ENCODE measurements around the gene MACROD2.

The MACROD2 gene

DNA sequence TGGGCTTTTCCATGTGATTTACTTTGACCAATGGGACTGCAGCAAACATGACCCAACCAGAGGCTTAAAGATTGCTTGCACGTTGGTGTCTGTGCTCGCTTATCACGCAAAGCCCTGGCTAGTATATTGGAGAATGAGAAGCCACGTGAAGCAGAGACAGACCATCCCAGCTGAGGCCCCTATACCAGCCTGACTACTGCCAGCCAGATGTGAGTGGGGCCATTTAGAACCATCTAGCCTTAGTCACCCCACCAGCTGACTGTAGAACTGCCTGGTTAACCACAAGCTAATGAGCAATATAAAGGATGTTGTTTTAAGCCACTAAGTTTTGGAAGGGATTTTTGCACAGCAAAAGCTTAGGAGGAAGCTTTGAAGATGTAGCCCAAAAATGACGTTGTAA is 74.5 kb downstream of the MACROD2 start:
- no peaks in the 10 kb centered on the region for H3K9me3 ChIP-seq (ENCODE audit: insufficient read depth, low read length)
- DNase-seq (ENCODE audit: low read depth, low spot score), result no peak
- no peak overlapping the region for H3K9ac ChIP-seq (ENCODE audit: insufficient read length, low read depth)
- no peaks in the 10 kb centered on the region for H3K27me3 ChIP-seq (ENCODE audit: insufficient read depth, insufficient read length)
- no peak for TF ChIP-seq YY1 (IDR thresholded peaks at IDR 0.05; ENCODE audit: insufficient read depth, insufficient read length)
- TF ChIP-seq ZNF274 (IDR thresholded peaks at IDR 0.05; ENCODE audit: low read depth, low read length), result no peak
- no peak for TF ChIP-seq SUZ12 (IDR thresholded peaks at IDR 0.05; ENCODE audit: extremely low read depth, insufficient read depth, insufficient read length)
- H3K4me1 ChIP-seq (ENCODE audit: insufficient read depth, insufficient read length), result no peaks in the 10 kb centered on the region
- H3K4me3 ChIP-seq (ENCODE audit: insufficient read length, low read depth), result no peak overlapping the region
- H3K36me3 ChIP-seq (ENCODE audit: insufficient read depth, insufficient read length, low read length), result no peaks in the 10 kb centered on the region

- H3K27me3 ChIP-seq (ENCODE audit: insufficient read depth, insufficient read length), result no peaks in the 10 kb centered on the region
- H3K9me3 ChIP-seq (ENCODE audit: insufficient read depth, low read length), result no peaks in the 10 kb centered on the region
- DNase-seq (ENCODE audit: low read depth, low spot score), result no peak
- H3K4me1 ChIP-seq (ENCODE audit: insufficient read depth, insufficient read length), result no peaks in the 10 kb centered on the region
- H3K4me3 ChIP-seq (ENCODE audit: insufficient read length, low read depth), result no peak overlapping the region
- no peak overlapping the region for H3K9ac ChIP-seq (ENCODE audit: insufficient read length, low read depth)
- H3K36me3 ChIP-seq (ENCODE audit: insufficient read depth, insufficient read length, low read length), result no peaks in the 10 kb centered on the region
- no peak for TF ChIP-seq ZNF274 (IDR thresholded peaks at IDR 0.05; ENCODE audit: low read depth, low read length)
- no peak for TF ChIP-seq YY1 (IDR thresholded peaks at IDR 0.05; ENCODE audit: insufficient read depth, insufficient read length)
- no peak for TF ChIP-seq SUZ12 (IDR thresholded peaks at IDR 0.05; ENCODE audit: extremely low read depth, insufficient read depth, insufficient read length)
Measured at GRCh38 chr20:14093652-14094051, 98.3 kb downstream of the MACROD2 start.

DNA sequence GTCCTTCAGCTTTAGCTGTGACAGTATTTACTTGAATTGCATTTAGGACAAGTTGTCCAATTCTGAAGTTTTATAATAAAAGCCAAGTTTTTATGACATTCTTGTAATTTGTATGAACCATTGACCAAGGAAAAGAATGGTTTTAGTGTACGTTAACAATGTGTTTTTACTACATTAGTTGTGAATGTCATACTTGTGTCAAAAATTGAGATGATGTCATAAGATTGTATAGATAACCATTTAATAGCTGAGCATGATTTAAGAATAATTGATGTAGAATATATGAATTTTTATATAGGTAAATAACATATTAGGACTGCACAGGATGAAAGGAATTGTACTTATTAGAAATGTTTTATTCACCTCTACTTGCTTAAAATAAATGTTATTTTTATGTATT is 102.9 kb downstream of the MACROD2 start:
- Histone ChIP-seq H3K36me3 (ENCODE audit: insufficient read depth, insufficient read length, low read length) (no peaks in the 10 kb centered on the region), H3K9me3 (ENCODE audit: insufficient read depth, low read length) (no peaks in the 10 kb centered on the region)

DNA sequence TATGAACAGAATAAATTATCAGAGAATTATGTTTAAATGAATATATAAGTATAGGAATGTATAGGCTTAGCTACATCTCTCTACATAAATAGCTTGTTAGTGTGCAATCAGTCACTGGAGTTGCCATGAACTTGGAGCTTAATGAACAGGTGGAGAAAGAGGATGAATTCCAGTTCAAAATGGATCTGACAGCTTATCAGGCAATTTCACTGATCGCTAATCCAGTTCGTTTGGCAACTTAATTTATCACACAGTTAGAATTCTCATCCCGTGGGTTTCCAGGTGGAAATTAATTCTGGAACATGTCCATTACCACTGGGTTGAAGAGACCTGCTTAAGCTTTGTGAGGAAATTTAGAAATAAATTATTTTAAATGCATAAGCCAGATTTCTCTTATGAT is 118.1 kb downstream of the MACROD2 start:
- H3K36me3 ChIP-seq (ENCODE audit: insufficient read depth, insufficient read length, low read length), result no peaks in the 10 kb centered on the region
- H3K4me1 ChIP-seq (ENCODE audit: insufficient read depth, insufficient read length), result no peaks in the 10 kb centered on the region
- H3K9me3 ChIP-seq (ENCODE audit: insufficient read depth, low read length), result no peaks in the 10 kb centered on the region
- H3K27me3 ChIP-seq (ENCODE audit: insufficient read depth, insufficient read length), result no peaks in the 10 kb centered on the region
- no peak overlapping the region for H3K9ac ChIP-seq (ENCODE audit: insufficient read length, low read depth)
- DNase-seq (ENCODE audit: low read depth, low spot score), result no peak
- TF ChIP-seq YY1 (IDR thresholded peaks at IDR 0.05; ENCODE audit: insufficient read depth, insufficient read length), result no peak
- TF ChIP-seq ZNF274 (IDR thresholded peaks at IDR 0.05; ENCODE audit: low read depth, low read length), result no peak
- no peak for TF ChIP-seq SUZ12 (IDR thresholded peaks at IDR 0.05; ENCODE audit: extremely low read depth, insufficient read depth, insufficient read length)
- no peak overlapping the region for H3K4me3 ChIP-seq (ENCODE audit: insufficient read length, low read depth)

More for the DNA sequence above, 102.9 kb downstream of the MACROD2 start:
- TF ChIP-seq ZNF274 (IDR thresholded peaks at IDR 0.05; ENCODE audit: low read depth, low read length), result no peak
- no peak for TF ChIP-seq YY1 (IDR thresholded peaks at IDR 0.05; ENCODE audit: insufficient read depth, insufficient read length)
- no peak for TF ChIP-seq SUZ12 (IDR thresholded peaks at IDR 0.05; ENCODE audit: extremely low read depth, insufficient read depth, insufficient read length)
- DNase-seq (ENCODE audit: low read depth, low spot score), result no peak
- no peak overlapping the region for H3K9ac ChIP-seq (ENCODE audit: insufficient read length, low read depth)
- H3K27me3 ChIP-seq (ENCODE audit: insufficient read depth, insufficient read length), result no peaks in the 10 kb centered on the region
- H3K4me1 ChIP-seq (ENCODE audit: insufficient read depth, insufficient read length), result no peaks in the 10 kb centered on the region
- H3K4me3 ChIP-seq (ENCODE audit: insufficient read length, low read depth), result no peak overlapping the region

DNA sequence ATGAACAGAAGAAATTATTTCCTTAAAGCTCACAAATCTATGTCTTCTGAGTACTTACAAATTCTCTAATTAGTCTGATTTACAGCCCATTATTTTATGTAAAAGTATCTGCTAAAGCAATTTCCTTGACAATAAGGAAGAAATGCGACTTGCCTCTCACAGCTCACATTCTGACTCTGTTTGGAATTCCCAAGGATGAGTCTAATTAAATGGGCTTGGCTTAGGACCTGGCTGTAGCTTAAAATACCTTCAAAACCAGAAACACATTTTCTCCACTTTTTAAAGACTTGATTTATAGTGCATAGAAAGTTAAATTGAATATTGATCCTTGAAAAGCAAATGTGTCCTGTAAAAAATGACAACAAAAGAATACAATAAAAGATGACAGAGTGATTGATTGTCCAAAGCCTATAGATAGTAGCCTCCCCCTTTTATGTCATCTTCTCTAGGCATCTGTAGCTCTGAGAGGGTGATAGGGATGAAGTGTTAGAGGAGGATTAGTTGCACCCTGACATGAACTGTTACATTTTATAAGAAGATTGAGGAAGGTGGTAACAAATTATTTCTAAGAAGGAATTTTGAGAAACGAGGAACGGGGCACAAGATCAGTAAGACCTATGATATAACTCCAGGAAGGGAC is 118.9 kb downstream of the MACROD2 start:
- Histone ChIP-seq H3K27me3 (ENCODE audit: insufficient read depth, insufficient read length) (no peaks in the 10 kb centered on the region), H3K4me3 (ENCODE audit: insufficient read length, low read depth) (no peak overlapping the region), H3K36me3 (ENCODE audit: insufficient read depth, insufficient read length, low read length) (no peaks in the 10 kb centered on the region), H3K9ac (ENCODE audit: insufficient read length, low read depth) (no peak overlapping the region), H3K9me3 (ENCODE audit: insufficient read depth, low read length) (no peaks in the 10 kb centered on the region), H3K4me1 (ENCODE audit: insufficient read depth, insufficient read length) (no peaks in the 10 kb centered on the region)
- TF ChIP-seq ZNF274 (IDR thresholded peaks at IDR 0.05; ENCODE audit: low read depth, low read length), result no peak
- TF ChIP-seq SUZ12 (IDR thresholded peaks at IDR 0.05; ENCODE audit: extremely low read depth, insufficient read depth, insufficient read length), result no peak
- no peak for TF ChIP-seq YY1 (IDR thresholded peaks at IDR 0.05; ENCODE audit: insufficient read depth, insufficient read length)
- no peak for DNase-seq (ENCODE audit: low read depth, low spot score)

DNA sequence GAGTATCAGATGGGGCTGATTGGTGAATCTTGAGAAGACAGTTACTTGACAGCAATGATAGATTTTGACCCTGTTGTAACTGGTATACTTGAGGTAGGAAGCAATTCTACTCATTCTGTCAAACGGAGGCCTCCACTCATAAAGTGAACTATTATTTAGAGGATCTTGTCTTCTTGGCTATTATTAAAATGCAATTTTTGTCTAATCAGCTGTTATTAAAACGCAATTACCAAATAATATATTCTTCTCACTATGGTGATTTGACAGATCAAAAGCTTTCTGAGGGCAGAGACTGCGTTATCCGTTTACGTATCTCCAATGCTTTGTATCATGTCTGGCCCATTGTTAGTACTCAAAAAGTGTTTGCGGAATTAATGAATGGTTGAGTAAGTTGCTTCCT is 120.7 kb downstream of the MACROD2 start:
- TF ChIP-seq ZNF274 (IDR thresholded peaks at IDR 0.05; ENCODE audit: low read depth, low read length) (no peak), SUZ12 (IDR thresholded peaks at IDR 0.05; ENCODE audit: extremely low read depth, insufficient read depth, insufficient read length) (no peak), YY1 (IDR thresholded peaks at IDR 0.05; ENCODE audit: insufficient read depth, insufficient read length) (no peak)
- no peak for DNase-seq (ENCODE audit: low read depth, low spot score)
- H3K36me3 ChIP-seq (ENCODE audit: insufficient read depth, insufficient read length, low read length), result no peaks in the 10 kb centered on the region
- H3K4me3 ChIP-seq (ENCODE audit: insufficient read length, low read depth), result no peak overlapping the region
- H3K9me3 ChIP-seq (ENCODE audit: insufficient read depth, low read length), result no peaks in the 10 kb centered on the region
- no peaks in the 10 kb centered on the region for H3K27me3 ChIP-seq (ENCODE audit: insufficient read depth, insufficient read length)
- H3K4me1 ChIP-seq (ENCODE audit: insufficient read depth, insufficient read length), result no peaks in the 10 kb centered on the region
- no peak overlapping the region for H3K9ac ChIP-seq (ENCODE audit: insufficient read length, low read depth)

DNA sequence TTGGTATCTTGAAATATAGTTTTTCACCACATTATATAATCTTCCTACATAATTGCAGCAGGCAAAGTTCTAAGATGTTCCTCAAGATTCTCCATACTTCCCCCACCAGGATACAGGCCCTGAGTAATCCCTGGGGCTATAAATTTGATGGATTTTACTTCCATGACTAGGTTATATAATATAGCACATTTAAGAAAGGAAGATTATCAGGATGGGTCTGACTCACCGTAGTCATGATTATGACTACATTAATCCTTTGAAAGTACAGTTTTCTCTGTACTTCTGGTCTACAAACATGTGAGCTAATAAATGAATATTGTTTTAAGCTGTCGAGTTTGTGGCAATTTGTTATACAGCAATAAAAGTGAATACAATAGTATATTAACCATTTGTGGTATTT is 122.5 kb downstream of the MACROD2 start:
- no peaks in the 10 kb centered on the region for H3K27me3 ChIP-seq (ENCODE audit: insufficient read depth, insufficient read length)
- H3K9ac ChIP-seq (ENCODE audit: insufficient read length, low read depth), result no peak overlapping the region
- TF ChIP-seq SUZ12 (IDR thresholded peaks at IDR 0.05; ENCODE audit: extremely low read depth, insufficient read depth, insufficient read length) (no peak), ZNF274 (IDR thresholded peaks at IDR 0.05; ENCODE audit: low read depth, low read length) (no peak), YY1 (IDR thresholded peaks at IDR 0.05; ENCODE audit: insufficient read depth, insufficient read length) (no peak)
- H3K36me3 ChIP-seq (ENCODE audit: insufficient read depth, insufficient read length, low read length), result no peaks in the 10 kb centered on the region
- no peaks in the 10 kb centered on the region for H3K4me1 ChIP-seq (ENCODE audit: insufficient read depth, insufficient read length)
- no peak for DNase-seq (ENCODE audit: low read depth, low spot score)
- H3K4me3 ChIP-seq (ENCODE audit: insufficient read length, low read depth), result no peak overlapping the region
- no peaks in the 10 kb centered on the region for H3K9me3 ChIP-seq (ENCODE audit: insufficient read depth, low read length)
